GM12892 (cell line): Measurements from ENCODE around the gene TET1.

ENCODE experiments used
- POLR2A ChIP-seq: IDR thresholded peaks from 2 replicates; pipeline ENCODE4 v1.6.1; 2011; ENCODE audit warnings: low read depth, low read length, control low read depth
- POLR2AphosphoS5 ChIP-seq: IDR thresholded peaks from 2 replicates; pipeline ENCODE4 v1.6.1; 2011; ENCODE audit warnings: low read depth, low read length, control low read depth

DNA sequence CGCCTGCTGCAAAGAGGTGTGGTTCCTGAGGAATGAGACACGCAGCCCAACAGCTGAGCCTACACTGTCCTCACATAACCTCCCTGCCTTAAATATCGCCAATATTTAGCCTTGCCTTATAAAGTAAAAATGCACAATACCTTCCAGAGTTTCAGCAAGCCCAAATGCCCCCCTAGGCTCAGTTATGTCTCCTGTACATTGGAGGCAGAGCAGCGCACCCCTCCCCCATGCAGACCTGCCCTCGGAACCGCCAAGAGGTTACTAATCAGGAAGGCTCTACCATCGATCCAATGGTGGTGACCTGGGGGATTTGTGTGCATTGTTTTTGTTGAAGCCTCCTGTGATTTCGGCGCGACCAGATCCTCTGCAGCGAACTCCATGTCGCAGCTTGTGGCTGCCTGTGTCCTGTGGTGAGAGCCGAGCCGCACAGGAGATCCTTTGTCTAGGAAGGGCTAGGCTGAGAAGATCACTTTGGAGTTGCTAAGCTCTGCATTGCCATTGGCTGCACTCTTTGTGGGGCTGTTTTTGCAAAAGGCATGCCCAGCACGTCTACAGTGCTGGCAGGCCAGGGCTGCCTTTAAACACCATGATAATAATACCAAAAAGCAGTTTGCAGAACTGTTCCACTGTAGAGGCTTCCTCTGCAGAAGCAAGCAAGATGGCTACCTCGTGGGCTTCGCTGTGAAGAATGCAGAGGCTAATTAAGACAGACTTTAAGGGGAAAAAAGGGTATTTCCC is 40.1 kb downstream of the TET1 start:
- TF ChIP-seq POLR2A (peak; percentile 74), POLR2AphosphoS5 (peak; percentile 75)
